K562 (cell line): ENCODE measurements around the gene PRKCSH. TPM values are rescaled to one million over a fixed set of nuclear protein-coding genes. Genes with fewer than 3 reads are reported as not detected.

Source experiments
- ARID4B ChIP-seq: sonication (generic); formaldehyde crosslinking; IDR thresholded peaks from 2 replicates; pipeline ENCODE4 v1.8.0; 2022; ENCODE audit warnings: mild to moderate bottlenecking, missing genetic modification reagents
- ASH1L ChIP-seq: fragments of 450-650 bp; IDR thresholded peaks from 2 replicates; pipeline ENCODE4 v1.6.1; 2018; ENCODE audit warnings: borderline replicate concordance, mild to moderate bottlenecking, low read depth; ENCODE audit not compliant: partially characterized antibody
- CHCHD3 ChIP-seq: fragments of 250-450 bp; sonication (Bioruptor Pico); IDR thresholded peaks from 2 replicates; pipeline ENCODE4 v2.1.2; 2022; ENCODE audit warnings: mild to moderate bottlenecking
- CREM ChIP-seq: IDR thresholded peaks from 2 replicates; pipeline ENCODE4 v1.6.1; 2014; ENCODE audit warnings: antibody characterized with exemption, low read depth
- CTBP1 ChIP-seq: fragments of 450-650 bp; IDR thresholded peaks from 2 replicates; pipeline ENCODE4 v1.6.1; 2016; ENCODE audit warnings: borderline replicate concordance
- DEAF1 ChIP-seq: fragments of 450-650 bp; formaldehyde crosslinking; IDR thresholded peaks from 2 replicates; pipeline ENCODE4 v1.4.0; 2020; ENCODE audit warnings: mild to moderate bottlenecking, moderate library complexity
- MLX ChIP-seq, 2 experiments: fragments of 450-650 bp in 1 of 2; sonication (generic) in 1 of 2; formaldehyde crosslinking; conservative IDR thresholded peaks; 2 replicates each; pipeline versions ENCODE4 v1.4.0 to v1.8.1; 2020 to 2022; ENCODE audit warnings: mild to moderate bottlenecking in 1 of 2, missing genetic modification reagents in 1 of 2
- NCOA6 ChIP-seq: fragments of 450-650 bp; IDR thresholded peaks from 2 replicates; pipeline ENCODE4 v1.6.1; 2017; ENCODE audit warnings: mild to moderate bottlenecking
- PRMT5 ChIP-seq: sonication (generic); formaldehyde crosslinking; IDR thresholded peaks from 2 replicates; pipeline ENCODE4 v1.5.0; 2020; ENCODE audit warnings: missing genetic modification reagents
- SAP30 ChIP-seq: fragments of 200-600 bp; sonication (generic); IDR thresholded peaks from 2 replicates; pipeline ENCODE4 v1.6.1; 2012; ENCODE audit warnings: borderline replicate concordance, low read depth, mild to moderate bottlenecking, moderate library complexity, low read length, control low read depth, inconsistent platforms; ENCODE audit not compliant: insufficient read depth, poor library complexity, severe bottlenecking
- TAF9B ChIP-seq: fragments of 450-650 bp; IDR thresholded peaks from 2 replicates; pipeline ENCODE4 v1.6.1; 2018; ENCODE audit warnings: mild to moderate bottlenecking; ENCODE audit not compliant: partially characterized antibody
- U2AF1 ChIP-seq: fragments of 200-400 bp; formaldehyde crosslinking; optimal IDR thresholded peaks from 2 replicates; pipeline ENCODE3; 2017; ENCODE audit warnings: mild to moderate bottlenecking, low read depth, low read length, moderate library complexity
- U2AF2 ChIP-seq: fragments of 200-400 bp; formaldehyde crosslinking; optimal IDR thresholded peaks from 2 replicates; pipeline ENCODE3; 2017; ENCODE audit warnings: low read depth, mild to moderate bottlenecking, low read length
- ZBTB26 ChIP-seq: fragments of 450-650 bp; formaldehyde crosslinking; IDR thresholded peaks from 2 replicates; pipeline ENCODE4 v1.4.0; 2022; ENCODE audit warnings: missing genetic modification characterization
- polyA plus RNA-seq, 8 experiments: library from polyadenylated mRNA; depleted of rRNA in 4 of 8; stranded (reverse) in 5 of 8; unstranded in 3 of 8; fragments of >200 nt; fragmentation: Nextera tagmentation in 2 of 8; fragmentation: Illumina TruSeq in 1 of 8; extraction: Ambion mirVana in 2 of 8; extraction: Trizol in 1 of 8; gene quantifications; 2 replicates each; pipeline versions ENCODE4 v1.2.1 to v1.2.3, GENCODE V29; 2011 to 2014; ENCODE audit warnings: inconsistent platforms in 1 of 8, missing spikeins in 1 of 8
- total RNA-seq, 7 experiments: library from RNA; depleted of rRNA in 6 of 7; stranded (reverse); fragments of >200 nt in 6 of 7; fragmentation: Illumina TruSeq in 2 of 7; extraction: Trizol in 2 of 7; gene quantifications; 2 replicates each; pipeline versions ENCODE4 v1.2.1 to v1.2.3, GENCODE V29; 2011 to 2021; ENCODE audit warnings: low replicate concordance in 1 of 7

PRKCSH gene
- total and polyA plus RNA-seq, 9 of the 15 experiments (the other 6 are each of a cell fraction or from before 2014, with no cell fraction given): 2.3 to 297 (median 48.1) TPM

GRCh38 chr19:11481534-11482383 lies 46.3 kb downstream of the PRKCSH start (continued):
- TF ChIP-seq ARID4B (CRISPR knock-in tag): peak; percentile 32; the same call in 1 of the 2 replicates
- peak; percentile 79 for TF ChIP-seq NCOA6
- TF ChIP-seq CREM: peak; percentile 42
- no peak for TF ChIP-seq TAF9B
- peak; percentile 94 for TF ChIP-seq CTBP1
- TF ChIP-seq U2AF1: no peak
- no peak for TF ChIP-seq U2AF2
- TF ChIP-seq SAP30: peak; percentile 55
- no peak for TF ChIP-seq ZBTB26 (CRISPR knock-in tag)
- peak; percentile 65 for TF ChIP-seq ASH1L
- TF ChIP-seq PRMT5: 0 out of 2 replicates have a peak, but pooled peaks have one; percentile 38
- no peak for TF ChIP-seq MLX (CRISPR knock-in tag; conservative IDR thresholded peaks at IDR 0.05)
- TF ChIP-seq CHCHD3: no peak
- no peak for TF ChIP-seq DEAF1 (CRISPR knock-in tag)
